BLaER1 treated with 17β-estradiol and CSF1 and Interleukin-3, amounts not matched to agents 10 nM and 100 nM (cell line): ENCODE measurements around the gene HMX1.
A peak's percentile ranks its signal among the peaks of the same experiment; 100 is the strongest.

Experiments
- H3K27ac ChIP-seq, 11 experiments: shearing (Covaris generic); formaldehyde crosslinking; 2 replicates each; pipeline ENCODE4 v1.8.1; 2022
- H3K27me3 ChIP-seq, 11 experiments: shearing (Covaris generic); formaldehyde crosslinking; 2 replicates each; pipeline ENCODE4 v1.8.1; 2022
- H3K36me3 ChIP-seq, 11 experiments: shearing (Covaris generic); formaldehyde crosslinking; 2 replicates each; pipeline ENCODE4 v1.8.1; 2022
- H3K4me1 ChIP-seq, 10 experiments: shearing (Covaris generic); formaldehyde crosslinking; 2 replicates each; pipeline ENCODE4 v1.8.1; 2022
- H3K4me2 ChIP-seq, 11 experiments: shearing (Covaris generic); formaldehyde crosslinking; 2 replicates each; pipeline ENCODE4 v1.8.1; 2022
- H3K4me3 ChIP-seq, 10 experiments: shearing (Covaris generic); formaldehyde crosslinking; 2 replicates each; pipeline ENCODE4 v1.8.1; 2022
- H3K9ac ChIP-seq, 11 experiments: shearing (Covaris generic); formaldehyde crosslinking; 2 replicates each; pipeline ENCODE4 v1.8.1; 2022
- H3K9me3 ChIP-seq, 11 experiments: shearing (Covaris generic); formaldehyde crosslinking; replicated peaks in 1 of 11; 2 replicates each; pipeline ENCODE4 v1.8.1; 2022
- H4K20me1 ChIP-seq, 11 experiments: shearing (Covaris generic); formaldehyde crosslinking; 2 replicates each; pipeline ENCODE4 v1.8.1; 2022
- Cebpa-rat ChIP-seq, 11 experiments: shearing (Covaris generic); IDR thresholded peaks; 2 replicates each; pipeline ENCODE4 v1.8.1; 2022

The HMX1 gene

DNA sequence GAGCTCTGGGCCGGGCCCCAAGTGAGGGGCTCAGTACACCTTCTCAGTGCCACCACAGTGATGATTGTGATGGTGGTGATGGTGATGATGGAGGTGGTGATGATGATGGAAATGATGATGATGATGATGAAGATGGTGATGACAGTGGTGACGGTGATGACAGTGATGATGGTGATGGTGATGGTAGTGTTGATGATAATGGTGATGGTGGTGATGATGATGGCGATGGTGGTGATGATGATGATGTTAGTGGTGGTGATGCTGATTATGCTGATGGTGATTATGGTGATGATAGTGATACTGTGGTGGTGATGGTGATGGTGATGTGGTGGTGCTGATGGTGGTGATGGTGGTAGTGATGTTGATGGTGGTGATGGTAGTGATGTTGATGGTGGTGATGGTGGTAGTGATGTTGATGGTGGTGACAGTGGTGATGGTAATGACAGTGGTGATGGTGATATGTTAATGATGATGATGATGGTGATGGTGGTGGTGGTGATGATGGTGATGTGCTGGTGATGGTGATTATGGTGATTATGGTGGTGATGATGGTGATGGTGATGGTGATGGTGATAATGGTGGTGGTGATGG is 29.9 kb downstream of the HMX1 start:
- H3K27ac ChIP-seq: no peak overlapping the region
- H4K20me1 ChIP-seq: no peaks in the 10 kb centered on the region; a peak in 1 of 22 replicates
- H3K9me3 ChIP-seq: peaks cover 14 to 24% (median 17%) of the 10 kb centered on the region in 11 experiments; a peak in 21 of 22 replicates
- H3K4me3 ChIP-seq: no peak overlapping the region
- H3K4me1 ChIP-seq: peaks cover 0 to 27% (median 10%) of the 10 kb centered on the region in 10 experiments; a peak in 10 of 20 replicates
- no peaks in the 10 kb centered on the region for H3K36me3 ChIP-seq
- no peak for TF ChIP-seq Cebpa-rat (IDR thresholded peaks at IDR 0.05)
- H3K27me3 ChIP-seq: no peaks in the 10 kb centered on the region
- no peak overlapping the region for H3K9ac ChIP-seq
- H3K4me2 ChIP-seq: no peak overlapping the region

DNA sequence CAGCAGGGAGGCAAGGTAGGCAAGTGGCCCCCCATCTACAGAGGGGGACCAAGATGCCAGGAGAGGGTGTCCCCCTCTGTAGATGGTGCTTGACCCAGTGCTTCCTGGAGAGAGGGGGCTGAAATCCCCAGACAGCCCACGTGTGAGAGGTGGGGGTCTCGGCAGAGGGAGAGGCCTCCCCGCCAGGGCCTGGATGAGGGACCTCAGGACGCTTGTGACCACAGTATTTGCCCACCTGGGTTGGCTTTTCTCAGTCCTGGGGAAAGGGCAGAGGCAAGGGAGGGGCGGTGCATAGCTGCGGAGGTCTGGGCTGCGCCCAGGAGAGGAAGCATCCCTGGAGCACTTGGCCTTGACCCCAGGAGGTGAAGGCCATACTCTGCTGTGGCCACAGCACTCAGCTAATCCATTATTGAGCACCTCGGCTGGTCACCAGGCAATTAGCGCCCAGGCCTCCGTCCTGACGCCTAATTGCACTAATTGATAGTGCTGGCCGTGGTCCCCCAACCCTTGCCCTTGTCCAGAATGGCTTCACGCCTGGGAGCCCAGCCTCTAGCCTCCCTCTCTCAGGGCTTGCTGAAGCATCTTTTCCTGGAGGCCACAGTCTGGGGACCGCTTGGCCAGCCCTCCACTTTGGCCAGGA is 30.7 kb downstream of the HMX1 start:
- Histone ChIP-seq H3K9ac (no peak overlapping the region), H3K9me3 (peaks cover 14 to 24% (median 17%) of the 10 kb centered on the region in 11 experiments; a peak in 21 of 22 replicates), H3K4me1 (peaks cover 0 to 20% (median 9%) of the 10 kb centered on the region in 10 experiments; a peak in 9 of 20 replicates), H3K4me2 (no peak overlapping the region), H3K36me3 (no peaks in the 10 kb centered on the region), H3K27ac (no peak overlapping the region), H3K4me3 (no peak overlapping the region), H4K20me1 (peaks cover 0 to under 1% (median 0%) of the 10 kb centered on the region in 11 experiments; a peak in 1 of 22 replicates), H3K27me3 (no peaks in the 10 kb centered on the region)
- no peak for TF ChIP-seq Cebpa-rat (IDR thresholded peaks at IDR 0.05)

DNA sequence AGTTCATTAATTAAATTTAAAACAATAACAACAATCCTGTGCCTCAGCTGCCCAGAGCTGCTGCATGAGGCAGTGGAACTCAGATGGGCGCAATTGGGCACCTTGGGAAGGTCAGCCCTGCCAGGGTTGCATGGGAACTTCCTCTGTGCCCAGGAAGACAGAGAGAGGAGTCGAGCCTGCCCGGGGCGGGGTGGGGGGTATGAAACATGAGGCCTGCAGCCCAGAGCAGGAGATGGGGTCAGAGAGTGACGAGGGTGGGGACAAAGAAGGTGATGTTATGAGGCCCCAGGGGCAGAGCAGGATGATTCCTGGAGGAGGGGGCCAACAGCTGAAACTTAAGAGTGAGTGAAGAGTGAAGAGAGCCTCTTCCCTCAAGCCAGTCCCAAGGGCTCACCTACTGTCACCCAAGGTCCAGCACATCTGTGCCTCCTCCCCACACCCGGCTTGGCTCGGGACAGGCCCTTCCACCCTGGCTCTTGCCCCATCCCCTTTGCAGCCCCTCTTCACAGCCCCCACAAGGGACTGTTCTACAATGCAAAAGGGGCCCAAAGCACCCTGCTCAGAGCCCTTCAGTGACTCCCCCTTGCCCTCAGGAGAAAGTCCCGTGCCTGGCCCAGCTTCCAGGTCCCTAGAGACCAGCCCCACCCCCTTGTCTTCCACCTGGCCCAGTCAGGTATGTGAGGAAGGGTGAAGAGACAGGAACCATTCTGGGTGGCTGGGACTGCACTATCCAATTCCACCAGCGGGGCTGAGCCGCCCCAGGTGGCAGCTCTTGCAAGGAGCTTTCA is 31.4 kb downstream of the HMX1 start:
- Histone ChIP-seq H4K20me1 (peaks cover 0 to 5% (median 0%) of the 10 kb centered on the region in 11 experiments; a peak in 2 of 22 replicates), H3K4me1 (peaks cover 4 to 20% (median 12%) of the 10 kb centered on the region in 10 experiments; a peak in 16 of 20 replicates), H3K4me3 (no peak overlapping the region), H3K36me3 (no peaks in the 10 kb centered on the region), H3K9me3 (peaks cover 14 to 24% (median 17%) of the 10 kb centered on the region in 11 experiments; a peak in 21 of 22 replicates), H3K9ac (no peak overlapping the region), H3K27me3 (no peaks in the 10 kb centered on the region), H3K27ac (no peak overlapping the region), H3K4me2 (no peak overlapping the region)
- TF ChIP-seq Cebpa-rat (IDR thresholded peaks at IDR 0.05): no peak

DNA sequence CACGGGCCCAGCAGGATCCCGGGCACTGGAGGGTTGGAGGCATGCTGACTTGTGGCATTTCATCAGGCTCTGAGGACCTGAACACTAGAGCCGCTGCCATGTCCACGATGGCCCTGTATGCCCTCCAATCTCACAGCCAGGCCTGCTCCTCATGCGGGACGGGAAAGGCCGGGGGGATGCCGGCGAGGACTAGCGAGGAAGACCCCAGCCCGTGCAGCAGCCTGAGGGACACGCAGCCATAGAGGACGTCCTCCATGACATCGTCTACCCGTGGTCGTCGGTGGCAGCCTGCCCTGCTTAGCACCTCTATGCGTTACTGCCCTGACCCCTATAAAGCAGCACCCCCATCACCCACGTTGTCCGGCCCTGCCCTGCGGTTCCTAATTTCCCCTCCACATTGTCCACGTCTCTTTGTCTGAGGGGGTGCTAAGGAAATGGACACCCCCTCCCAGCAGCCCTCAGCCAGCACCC is 32.6 kb downstream of the HMX1 start:
- Histone ChIP-seq H3K27ac (no peak overlapping the region), H3K9me3 (peaks cover 14 to 22% (median 15%) of the 10 kb centered on the region in 11 experiments; a peak in 21 of 22 replicates), H3K4me3 (no peak overlapping the region), H3K27me3 (no peaks in the 10 kb centered on the region), H4K20me1 (peaks cover 0 to 5% (median 0%) of the 10 kb centered on the region in 11 experiments; a peak in 3 of 22 replicates), H3K36me3 (no peaks in the 10 kb centered on the region), H3K9ac (no peak overlapping the region), H3K4me1 (peaks cover 10 to 23% (median 15%) of the 10 kb centered on the region in 10 experiments; a peak in 18 of 20 replicates), H3K4me2 (no peak overlapping the region)
- no peak for TF ChIP-seq Cebpa-rat (IDR thresholded peaks at IDR 0.05)

DNA sequence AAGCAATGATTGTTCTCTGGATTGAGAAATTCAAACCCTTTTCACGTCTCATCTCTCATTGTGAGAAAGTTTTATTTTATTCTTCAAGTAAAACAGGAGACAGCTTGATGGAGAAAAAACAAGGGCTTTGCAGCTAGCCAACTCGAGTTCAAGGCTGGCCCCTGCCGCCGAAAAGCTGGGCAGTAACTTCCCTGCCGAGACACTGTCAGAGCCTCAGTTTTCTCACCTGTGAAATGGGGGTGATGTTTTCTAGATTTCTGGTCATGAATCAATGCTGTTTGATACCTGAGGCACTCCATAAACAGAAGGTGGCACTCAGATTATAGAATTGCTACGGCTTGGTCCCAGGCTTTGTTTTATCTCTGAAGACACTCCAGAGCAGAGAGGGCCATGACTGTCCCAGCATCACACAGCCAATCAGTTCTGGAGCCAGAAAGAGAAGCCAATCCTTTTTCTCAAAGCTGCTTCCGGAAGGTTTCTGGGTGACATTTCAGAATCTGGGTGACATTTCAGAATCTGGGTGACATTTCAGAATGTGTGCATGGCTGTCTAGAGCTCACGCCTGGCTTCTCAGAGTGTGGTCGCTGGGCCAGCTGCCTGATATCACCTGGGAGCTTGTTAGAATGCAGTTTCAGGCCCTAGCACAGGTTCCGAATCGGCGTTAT is 33.2 kb downstream of the HMX1 start:
- Histone ChIP-seq H3K4me3 (no peak overlapping the region), H3K27ac (no peak overlapping the region), H3K4me1 (peaks cover 10 to 24% (median 17%) of the 10 kb centered on the region in 10 experiments; a peak in 18 of 20 replicates), H3K36me3 (no peaks in the 10 kb centered on the region), H4K20me1 (peaks cover 0 to 5% (median 0%) of the 10 kb centered on the region in 11 experiments; a peak in 3 of 22 replicates), H3K4me2 (peak overlapping the region in 2 of 11 experiments; percentile 8 to 19; a peak in 2 of 22 replicates), H3K27me3 (no peaks in the 10 kb centered on the region), H3K9ac (no peak overlapping the region), H3K9me3 (peaks cover 8 to 16% (median 9%) of the 10 kb centered on the region in 11 experiments; a peak in 21 of 22 replicates)
- TF ChIP-seq Cebpa-rat (IDR thresholded peaks at IDR 0.05): no peak

DNA sequence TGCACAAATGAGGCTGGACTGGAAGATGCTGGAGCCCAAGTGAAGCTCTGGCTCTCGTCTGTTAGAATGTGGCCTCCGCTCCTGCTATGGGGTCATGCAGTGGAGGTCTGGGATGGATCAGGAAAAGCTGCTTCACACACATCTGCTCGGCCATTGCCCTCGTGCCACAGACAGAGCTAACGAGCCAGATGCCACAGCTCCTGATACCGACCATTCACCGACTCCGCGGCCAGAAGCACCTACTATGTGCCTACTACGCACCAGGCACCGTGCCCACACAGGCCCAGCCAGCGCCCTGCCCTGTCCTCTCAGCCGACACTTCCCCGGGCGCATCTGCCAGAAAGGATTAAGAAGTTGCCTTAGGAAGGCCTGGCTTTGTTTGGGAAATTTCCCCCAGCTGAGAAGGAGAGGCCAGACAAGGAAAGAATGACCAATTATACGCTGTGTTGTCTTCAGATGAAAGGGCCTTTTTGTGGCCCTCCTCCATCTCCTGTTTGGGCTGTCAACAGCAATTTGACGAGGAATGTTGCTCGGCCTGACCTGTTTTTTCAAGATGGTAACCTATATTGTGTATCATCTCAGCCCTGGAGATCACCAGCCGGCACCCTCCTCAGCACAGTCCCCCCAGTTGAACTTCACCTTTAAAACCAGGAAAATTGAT is 34.3 kb downstream of the HMX1 start:
- Histone ChIP-seq H3K27me3 (no peaks in the 10 kb centered on the region), H3K9me3 (0 out of 22 replicates have a peak, but pooled peaks cover 0 to 7% (median 0%) of the 10 kb centered on the region in 11 experiments), H3K4me1 (peaks cover 10 to 24% (median 17%) of the 10 kb centered on the region in 10 experiments; a peak in 18 of 20 replicates), H4K20me1 (peaks cover 0 to 5% (median 0%) of the 10 kb centered on the region in 11 experiments; a peak in 3 of 22 replicates), H3K9ac (no peak overlapping the region), H3K4me2 (no peak overlapping the region), H3K27ac (no peak overlapping the region), H3K36me3 (no peaks in the 10 kb centered on the region), H3K4me3 (no peak overlapping the region)
- no peak for TF ChIP-seq Cebpa-rat (IDR thresholded peaks at IDR 0.05)

DNA sequence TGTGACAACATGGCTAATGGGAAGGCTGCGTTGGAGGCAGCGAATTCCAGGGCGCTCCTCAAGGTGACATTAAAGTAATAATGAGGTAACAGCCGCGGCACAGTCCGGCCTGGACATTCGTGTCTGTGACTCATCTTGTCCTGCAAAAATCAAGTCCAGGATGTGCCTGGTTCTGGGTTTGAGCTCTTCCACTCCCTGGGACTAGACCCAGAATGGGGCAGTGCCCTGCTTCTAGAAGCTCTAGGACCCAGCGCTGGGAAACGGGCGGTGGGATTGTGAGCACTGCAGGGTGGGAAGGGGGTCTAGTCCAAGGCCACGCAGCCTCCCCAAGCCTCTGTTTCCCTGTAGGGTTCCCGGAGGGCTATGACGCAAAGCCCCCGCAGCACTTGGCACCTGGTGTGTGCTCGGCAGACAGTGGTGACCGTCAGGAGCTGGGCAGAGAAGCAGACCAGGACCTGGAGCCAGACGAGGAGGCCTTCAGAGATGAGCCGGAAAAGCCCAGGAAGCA is 34.9 kb downstream of the HMX1 start:
- 0 out of 22 replicates have a peak, but pooled peaks cover 0 to 7% (median 0%) of the 10 kb centered on the region in 11 experiments for H3K9me3 ChIP-seq
- H3K4me3 ChIP-seq: no peak overlapping the region
- peaks cover 10 to 24% (median 19%) of the 10 kb centered on the region in 10 experiments; a peak in 18 of 20 replicates for H3K4me1 ChIP-seq
- H3K4me2 ChIP-seq: no peak overlapping the region
- no peak overlapping the region for H3K27ac ChIP-seq
- no peak overlapping the region for H3K9ac ChIP-seq
- peaks cover 0 to 5% (median 0%) of the 10 kb centered on the region in 11 experiments; a peak in 3 of 22 replicates for H4K20me1 ChIP-seq
- no peaks in the 10 kb centered on the region for H3K27me3 ChIP-seq
- H3K36me3 ChIP-seq: no peaks in the 10 kb centered on the region
- no peak for TF ChIP-seq Cebpa-rat (IDR thresholded peaks at IDR 0.05)
